Esophagus squamous epithelium (tissue), 5 donors: ENCODE results near the gene HHIPL1. TPM values are rescaled to one million over a fixed set of nuclear protein-coding genes. Genes with fewer than 3 reads are reported as not detected.

Experiments
- DNase-seq: peaks from one replicate; lab custom pipeline; 2025; lab: John Stamatoyannopoulos, UW
- H3K27ac ChIP-seq, 4 donors: fragments of 200-600 bp; sonication (generic); one replicate each; pipeline ENCODE4 v1.5.1; 2016 to 2019; ENCODE audit warnings: mild to moderate bottlenecking in 1 of 4
- H3K27me3 ChIP-seq, 4 donors: fragments of 200-600 bp; sonication (generic); 1 replicate in 3 of 4; 2 replicates in 1 of 4; pipeline versions ENCODE4 v1.5.1 to v1.6.0; 2017 to 2021; ENCODE audit warnings: antibody characterized with exemption in 1 of 4
- H3K36me3 ChIP-seq, 3 donors: fragments of 200-600 bp; sonication (generic); one replicate each; pipeline ENCODE4 v1.5.1; 2016 to 2019
- H3K4me1 ChIP-seq, 3 donors: fragments of 200-600 bp; sonication (generic); one replicate each; pipeline ENCODE4 v1.5.1; 2017 to 2019
- H3K4me3 ChIP-seq, 4 donors: fragments of 200-600 bp; sonication (generic); 1 replicate in 3 of 4; 2 replicates in 1 of 4; pipeline ENCODE4 v1.5.1; 2016 to 2019; ENCODE audit warnings: mild to moderate bottlenecking in 2 of 4, moderate library complexity in 1 of 4
- H3K9me3 ChIP-seq, 3 donors: fragments of 200-600 bp; sonication (generic); one replicate each; pipeline ENCODE4 v1.5.1; 2016 to 2019
- CTCF ChIP-seq, 6 experiments: fragments of 450-650 bp in 4 of 6; fragments of 200-600 bp in 2 of 6; sonication (generic) in 2 of 6; IDR thresholded peaks; one replicate each; pipeline ENCODE4 v1.5.1; 2016 to 2019; ENCODE audit warnings: antibody characterized with exemption in 6 of 6, mild to moderate bottlenecking in 4 of 6, moderate library complexity in 4 of 6
- POLR2A ChIP-seq, 4 donors: fragments of 450-650 bp; IDR thresholded peaks; one replicate each; pipeline ENCODE4 v1.6.1; 2017; ENCODE audit warnings: antibody characterized with exemption in 4 of 4, mild to moderate bottlenecking in 4 of 4, moderate library complexity in 3 of 4
- WGBS, 2 donors: methylation state at CpG; one replicate each; pipeline ENCODE4 v1.1.5; 2018; 5-methylcytosine and 5-hydroxymethylcytosine counted together
- intact Hi-C: fragments of 100-400 bp; cut with DNase I; formaldehyde crosslinking; loops from one replicate; pipeline ENCODE4 v1.15.0; 2022
- total RNA-seq, 4 donors: library from RNA; depleted of rRNA; stranded (reverse); fragments of >200 nt; gene quantifications; one replicate each; pipeline ENCODE4 v1.1.0, GENCODE V29; 2016
- donor health status: DM: yes; HTN: yes; CAD: no.

The HHIPL1 gene
- total RNA-seq, 4 donors from 2014 or later = 0.22 to 1.3 (median 0.59) TPM; not detected in 1

- 26 to 30% methylated on average over 6 to 15 of the region's 18 CpGs for WGBS, 2 donors
- peak overlapping the region; percentile 51 to 92 (median 80) for H3K4me3 ChIP-seq
- TF ChIP-seq POLR2A (IDR thresholded peaks at IDR 0.05) = no peak
- no peak for TF ChIP-seq CTCF (IDR thresholded peaks at IDR 0.05)
- H3K9me3 ChIP-seq = no peaks in the 10 kb centered on the region
- intact Hi-C loops = no loop called here
- no peak for DNase-seq
- peaks cover 44 to 83% (median 46%) of the 10 kb centered on the region in 3 donors for H3K4me1 ChIP-seq
- H3K27ac ChIP-seq = peak overlapping the region; percentile 37 to 97 (median 87)
- H3K36me3 ChIP-seq = no peaks in the 10 kb centered on the region
- peaks cover 0 to 4% (median 0%) of the 10 kb centered on the region in 4 donors for H3K27me3 ChIP-seq
Measured at GRCh38 chr14:99602054-99602787, 42.7 kb upstream of the HHIPL1 start.

GRCh38 chr14:99602788-99603415 lies 42.0 kb upstream of the HHIPL1 start:
- peak overlapping the region; percentile 37 to 97 (median 87) for H3K27ac ChIP-seq
- H3K9me3 ChIP-seq = no peaks in the 10 kb centered on the region
- no peak for DNase-seq
- WGBS, 2 donors = 45 to 59% methylated on average over 4 to 10 of the region's 53 CpGs
- TF ChIP-seq CTCF (IDR thresholded peaks at IDR 0.05) = no peak
- no peak for TF ChIP-seq POLR2A (IDR thresholded peaks at IDR 0.05)
- intact Hi-C loops = no loop called here
- peaks cover 0 to 4% (median 0%) of the 10 kb centered on the region in 4 donors for H3K27me3 ChIP-seq
- peak overlapping the region; percentile 51 to 92 (median 80) for H3K4me3 ChIP-seq
- H3K36me3 ChIP-seq = no peaks in the 10 kb centered on the region
- H3K4me1 ChIP-seq = peaks cover 42 to 76% (median 44%) of the 10 kb centered on the region in 3 donors

- Histone ChIP-seq H3K36me3 (no peaks in the 10 kb centered on the region), H3K27ac (peak within 1 kb of the TSS; percentile 93 to 97 (median 96)), H3K4me3 (peak within 1 kb of the TSS; percentile 73 to 97 (median 89)), H3K27me3 (peaks cover 0 to 4% (median 0%) of the 10 kb centered on the region in 4 donors), H3K4me1 (peaks cover 37 to 68% (median 44%) of the 10 kb centered on the region in 3 donors), H3K9me3 (no peaks in the 10 kb centered on the region)
- DNase-seq = no peak
- intact Hi-C loops = no loop called here
- no CpG with 5 or more reads among the region's 128 CpGs for WGBS, 2 donors
- peak in 1 of 4 donors; percentile 1 for TF ChIP-seq POLR2A (IDR thresholded peaks at IDR 0.05)
- peak in 1 of 6 experiments; percentile 4 for TF ChIP-seq CTCF (IDR thresholded peaks at IDR 0.05)
Measured at GRCh38 chr14:99603471-99604277, 41.3 kb upstream of the HHIPL1 start, which contains the start of gene CCDC85C. Gene CCDC85C, minus strand, starts transcription at chr14:99604207. Its CDS starts 248 bp downstream, at chr14:99603959.

GRCh38 chr14:99604278-99604765 lies 40.6 kb upstream of the HHIPL1 start:
- Histone ChIP-seq H3K36me3 (no peaks in the 10 kb centered on the region), H3K27me3 (peaks cover 0 to 4% (median 0%) of the 10 kb centered on the region in 4 donors), H3K27ac (peak overlapping the region; percentile 93 to 97 (median 96)), H3K9me3 (no peaks in the 10 kb centered on the region), H3K4me3 (peak overlapping the region; percentile 73 to 97 (median 89)), H3K4me1 (peaks cover 30 to 62% (median 40%) of the 10 kb centered on the region in 3 donors)
- WGBS, 2 donors = 0 to 20% methylated on average over 1 to 6 of the region's 65 CpGs
- TF ChIP-seq POLR2A (IDR thresholded peaks at IDR 0.05) (peak in 1 of 4 donors; percentile 37), CTCF (IDR thresholded peaks at IDR 0.05) (peak in 1 of 6 experiments; percentile 11)
- peak; percentile 46 for DNase-seq
- intact Hi-C loops = no loop called here
